Hematopoietic multipotent progenitor cell (in vitro differentiated cells): ENCODE results near the gene STPG4. TPM values are rescaled to one million over a fixed set of nuclear protein-coding genes. Genes with fewer than 3 reads are reported as not detected.
A peak's percentile ranks its signal among the peaks of the same experiment; 100 is the strongest.
"Not testable (repeated sequence)": the region's sequence is repeated elsewhere in the genome, so short reads cannot be mapped to it uniquely, and the experiment has no call there.

Experiments used
- DNase-seq, 3 donors: peaks; one replicate each; pipeline ENCODE4 v3.0.0-alpha.2; 2011 to 2015; ENCODE audit warnings: low read depth in 2 of 3, low spot score in 2 of 3
- total RNA-seq: library from RNA; depleted of rRNA; stranded (reverse); fragments of >200 nt; gene quantifications from one replicate; pipeline ENCODE4 v1.2.3, GENCODE V29; 2012

Gene STPG4, protein sequence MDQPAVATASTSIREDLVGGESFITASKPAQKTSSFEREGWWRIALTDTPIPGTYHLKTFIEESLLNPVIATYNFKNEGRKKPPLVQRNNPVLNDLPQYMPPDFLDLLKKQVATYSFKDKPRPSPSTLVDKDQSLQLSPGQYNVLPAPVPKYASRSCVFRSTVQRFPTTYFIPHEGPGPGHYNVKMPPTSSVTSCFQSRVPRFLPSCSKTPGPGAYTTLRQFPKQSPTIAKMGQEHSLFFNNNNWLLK
- not detected for total RNA-seq

DNA sequence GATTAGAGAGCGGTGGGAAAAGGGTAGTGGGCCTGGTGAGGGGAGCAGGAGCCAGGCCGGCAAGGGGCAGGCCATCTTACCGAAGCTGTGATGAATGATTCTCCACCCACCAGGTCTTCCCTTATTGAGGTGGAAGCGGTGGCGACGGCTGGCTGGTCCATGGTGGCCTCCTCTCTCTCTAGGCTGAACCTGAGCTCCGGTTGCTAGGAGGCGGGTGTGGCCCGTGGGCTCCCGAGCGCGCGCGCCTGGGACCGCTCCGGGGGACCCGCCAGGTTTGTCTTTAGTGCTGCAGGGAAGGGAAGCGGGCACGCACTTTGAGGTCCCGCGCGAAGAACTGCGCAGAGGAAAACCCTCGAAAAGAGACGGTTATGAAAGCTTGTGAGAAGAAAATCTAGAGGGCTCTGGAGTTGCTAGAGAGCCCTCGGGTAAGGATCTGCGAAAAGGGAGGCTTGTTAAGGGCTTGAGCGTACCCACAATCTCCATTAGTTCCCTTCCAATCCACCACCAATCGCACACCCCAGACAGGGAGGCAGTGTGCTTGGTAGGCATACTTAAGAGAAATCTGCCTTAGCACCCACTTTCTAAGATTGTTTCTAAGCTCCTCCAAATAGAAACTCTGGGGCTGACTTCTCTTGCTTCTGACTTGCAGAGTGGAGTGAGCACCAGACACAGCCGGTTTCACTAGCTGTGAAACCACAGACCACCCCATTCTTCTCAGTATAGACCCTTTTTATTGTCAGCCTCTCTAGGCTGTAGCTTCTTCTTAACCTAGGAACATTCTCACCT, at the start of gene STPG4:
Gene STPG4, minus strand, starts transcription at position 218 of the 786 bp plus-strand sequence. Its CDS starts 57 bp downstream, at position 161.
- no peak for DNase-seq

DNA sequence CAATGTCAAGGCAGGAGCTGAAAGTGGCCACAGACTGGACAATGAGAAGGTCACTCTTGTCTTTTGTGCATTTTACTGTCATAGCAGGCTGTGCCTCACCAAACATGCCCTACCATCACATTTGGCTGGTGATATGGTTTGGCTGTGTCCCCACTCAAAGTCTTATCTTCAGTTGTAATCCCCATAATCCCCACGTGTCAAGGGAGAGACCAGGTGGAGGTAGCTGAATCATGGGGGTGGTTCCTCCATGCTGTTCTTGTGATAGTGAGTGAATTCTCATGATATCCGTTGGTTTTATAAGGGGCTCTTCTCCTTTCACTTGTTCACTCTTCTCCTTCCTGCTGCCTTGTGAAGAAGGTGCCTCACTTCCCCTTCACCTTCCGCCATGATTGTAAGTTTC, 49.6 kb upstream of the STPG4 start:
- DNase-seq = no peak

DNA sequence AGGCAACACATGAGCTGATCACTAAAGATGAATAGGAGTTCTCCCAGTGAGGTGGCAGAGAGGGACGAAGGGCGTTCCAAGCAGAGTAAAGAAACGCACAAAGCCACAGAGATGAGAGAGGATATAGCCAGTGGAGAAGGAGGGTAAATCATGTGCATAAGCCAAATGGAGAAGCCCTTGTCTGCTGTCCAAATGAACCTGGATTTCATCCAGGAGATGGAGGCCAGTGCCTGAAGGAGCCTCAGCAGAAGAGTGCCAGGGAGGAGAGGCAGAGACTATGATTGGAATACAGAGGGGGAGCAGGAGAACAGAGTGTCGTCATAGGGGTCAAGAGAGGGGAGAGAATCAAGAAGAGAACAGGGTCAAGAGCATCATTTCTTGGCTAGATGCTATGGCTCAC, 48.9 kb upstream of the STPG4 start:
- no peak for DNase-seq

DNA sequence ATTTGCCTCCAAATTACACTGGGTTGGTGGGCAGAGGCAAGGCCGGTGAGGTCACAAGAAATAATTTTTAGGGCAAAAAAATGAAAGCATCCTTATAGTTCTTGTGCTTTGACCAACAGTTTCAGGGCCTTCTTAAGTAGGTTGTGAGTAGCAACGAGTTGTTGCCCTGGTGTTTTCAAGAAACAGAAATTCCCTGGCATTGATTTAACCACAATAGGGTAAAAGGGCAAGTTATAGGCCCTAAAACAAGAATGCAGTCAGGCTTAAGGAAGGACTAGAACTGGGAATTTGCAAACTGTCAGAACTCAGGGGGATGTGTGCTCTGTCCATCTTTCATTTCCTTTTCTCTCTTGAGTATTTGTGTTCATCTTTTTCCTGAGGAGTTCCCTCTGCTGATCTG, 46.1 kb upstream of the STPG4 start:
- DNase-seq = no peak

DNA sequence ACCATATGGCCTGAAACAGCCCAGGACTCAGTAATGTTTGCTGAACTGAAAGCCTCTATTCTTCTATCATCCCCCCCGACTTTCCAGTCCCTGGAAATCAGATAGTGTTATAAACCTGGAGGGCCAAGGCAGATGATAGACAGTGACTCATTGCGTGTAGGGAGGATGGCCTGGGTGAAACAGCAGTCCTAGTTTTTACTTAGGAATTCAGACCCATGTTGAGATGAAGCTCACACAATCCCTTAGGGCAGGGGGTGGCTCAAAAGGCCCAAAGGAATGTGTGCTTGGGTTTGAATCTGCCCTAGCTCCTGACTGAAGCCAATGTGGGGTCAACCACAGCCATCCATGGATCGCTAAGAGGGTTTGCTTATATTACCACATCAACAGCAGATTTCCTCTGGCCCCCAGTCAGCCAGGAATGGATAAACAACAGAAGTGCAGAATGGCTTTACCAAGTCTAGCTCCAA, 43.9 kb upstream of the STPG4 start:
- DNase-seq = no peak

DNA sequence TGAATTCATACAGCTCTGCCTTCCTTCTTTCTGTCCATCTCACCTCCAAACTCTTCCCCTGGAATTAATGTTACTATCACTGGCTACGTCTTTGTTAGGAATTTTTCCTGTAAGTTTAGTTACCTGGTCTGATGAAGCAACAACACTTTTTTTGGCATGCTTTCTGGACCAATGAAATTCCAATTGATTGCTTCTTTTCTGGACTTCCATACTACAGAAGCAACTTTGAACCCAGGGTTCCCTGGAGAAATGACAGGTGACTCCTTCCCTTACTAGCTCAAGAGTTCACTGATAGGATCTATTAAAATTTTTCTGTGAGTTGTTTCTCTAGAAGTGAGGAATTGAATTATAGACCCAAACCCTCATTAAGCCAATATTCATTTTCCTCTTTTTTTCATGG, 41.4 kb upstream of the STPG4 start:
- DNase-seq = no peak

DNA sequence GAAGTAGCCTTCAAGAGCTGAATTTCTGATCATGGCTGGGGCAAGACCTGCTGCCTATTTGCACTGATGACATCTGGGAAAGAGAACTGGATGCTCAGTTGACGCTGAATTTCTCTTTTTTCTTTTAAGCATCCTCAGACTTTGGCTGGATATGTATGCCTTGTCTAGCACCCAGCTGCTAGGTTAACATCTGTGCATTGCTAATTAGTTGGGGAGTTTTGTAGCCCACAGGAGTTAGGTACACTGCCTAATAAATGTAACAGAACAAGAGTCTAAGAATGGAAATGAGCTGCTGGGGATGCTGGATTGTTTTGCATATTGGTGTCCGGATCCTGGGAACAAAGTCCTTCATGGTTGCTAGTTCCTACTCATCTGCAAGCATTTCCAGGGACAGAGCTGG, 40.9 kb upstream of the STPG4 start:
- DNase-seq = no peak

DNA sequence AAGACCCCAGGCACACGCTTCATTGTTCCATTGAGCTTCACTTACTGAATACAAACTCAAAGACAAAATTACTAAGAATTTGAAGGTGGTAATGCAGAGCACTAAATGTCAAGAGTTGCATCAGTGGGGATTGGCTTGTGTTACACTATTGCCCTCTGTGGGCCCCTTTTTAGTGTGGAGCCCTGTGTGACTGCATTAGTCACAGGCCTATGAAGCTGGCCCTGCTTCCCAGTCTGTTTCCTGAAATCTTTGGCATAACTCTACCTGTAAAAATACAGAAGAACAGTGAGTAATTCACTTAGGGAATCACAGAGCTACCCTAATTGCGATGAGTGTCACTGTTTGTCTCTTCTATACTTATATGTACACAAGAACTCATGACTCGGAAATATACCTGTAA, 40.0 kb upstream of the STPG4 start:
- no peak for DNase-seq

DNA sequence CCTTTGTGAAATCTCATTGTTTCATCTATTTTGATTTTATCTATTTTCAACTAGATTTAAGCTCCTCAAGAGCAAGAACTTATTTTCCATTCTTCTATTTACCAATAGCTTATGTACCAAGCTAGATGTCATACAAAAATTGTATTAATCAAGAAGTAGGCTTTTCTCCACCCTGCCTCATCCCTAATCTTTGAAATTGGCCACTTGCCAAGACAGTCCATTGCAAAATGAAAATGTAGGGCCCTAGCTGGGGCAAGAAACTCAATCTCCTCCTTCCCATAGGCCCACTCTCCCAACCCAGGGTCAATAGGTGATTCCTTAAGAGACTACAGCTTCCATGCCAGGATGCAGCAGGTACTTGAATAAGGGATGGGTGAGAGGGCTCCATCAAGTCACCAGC, 39.3 kb upstream of the STPG4 start:
- no peak for DNase-seq

DNA sequence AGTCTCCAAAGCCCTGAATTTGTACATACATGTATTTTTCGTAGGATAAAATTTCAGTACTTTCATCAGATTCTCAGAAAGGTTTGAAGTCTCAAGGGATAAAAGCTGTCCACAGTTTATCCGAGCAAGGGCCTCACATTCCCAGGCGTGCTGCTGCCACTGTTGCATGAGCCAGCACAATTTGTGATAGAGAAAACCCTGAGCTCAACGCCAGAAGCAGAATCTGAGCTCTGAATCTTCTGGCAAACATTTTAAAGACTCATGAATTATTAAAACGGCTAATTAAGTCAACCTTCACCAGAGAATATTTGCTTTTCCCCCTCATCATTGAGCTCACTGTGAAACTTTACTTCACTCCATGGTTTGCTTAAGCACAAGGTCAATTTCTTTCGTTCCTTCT, 38.5 kb upstream of the STPG4 start:
- no peak for DNase-seq

DNA sequence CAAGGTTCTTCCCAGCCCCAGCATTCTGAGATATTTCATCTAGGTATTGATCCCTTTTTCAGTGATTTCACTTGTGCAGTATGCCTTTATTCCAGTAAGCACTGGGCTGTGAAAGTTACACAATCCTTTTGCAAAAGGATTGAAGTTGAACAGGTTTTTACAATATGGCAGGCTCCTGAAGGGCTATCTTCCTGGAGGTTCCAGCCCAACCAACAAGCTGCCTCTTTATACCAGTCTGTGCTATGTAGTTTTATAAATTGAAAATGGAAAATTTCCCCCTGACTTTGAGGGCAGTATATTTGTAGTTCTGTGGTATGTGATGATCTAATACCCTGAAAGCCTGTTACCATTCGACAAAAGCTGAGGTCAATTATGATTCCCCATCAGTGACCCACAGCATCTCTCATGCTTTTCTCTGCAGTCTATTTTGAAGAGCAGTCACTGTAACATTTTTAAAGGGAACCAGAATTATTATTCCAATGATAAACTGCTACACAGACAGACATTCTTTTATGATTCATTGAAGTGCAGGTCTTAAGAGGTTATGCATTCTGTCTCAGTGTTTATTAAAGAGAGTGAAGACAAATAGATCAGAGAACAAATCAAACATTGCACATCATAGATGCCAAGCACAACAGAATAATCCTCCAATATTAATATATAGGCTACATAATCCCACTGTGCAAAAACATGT, 35.2 kb upstream of the STPG4 start:
- no peak for DNase-seq

DNA sequence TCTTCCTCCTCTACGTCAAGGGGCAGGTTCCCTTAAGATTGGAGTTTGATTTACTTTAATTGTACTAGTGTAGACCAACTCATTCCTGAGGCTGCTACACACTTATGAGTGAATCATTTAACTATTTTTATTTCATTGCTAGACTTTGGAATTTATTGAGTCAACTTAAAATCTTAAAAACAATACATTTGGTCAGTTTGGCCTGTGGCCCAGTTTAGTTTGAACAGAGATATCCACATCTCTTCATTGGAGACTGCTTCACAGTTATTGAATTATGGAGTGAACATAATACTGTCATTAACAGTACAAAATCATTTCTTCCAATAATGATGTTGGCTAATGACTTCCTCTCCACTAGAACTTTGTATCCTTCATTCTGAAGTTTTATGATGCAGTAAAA, 34.5 kb upstream of the STPG4 start:
- DNase-seq = no peak

DNA sequence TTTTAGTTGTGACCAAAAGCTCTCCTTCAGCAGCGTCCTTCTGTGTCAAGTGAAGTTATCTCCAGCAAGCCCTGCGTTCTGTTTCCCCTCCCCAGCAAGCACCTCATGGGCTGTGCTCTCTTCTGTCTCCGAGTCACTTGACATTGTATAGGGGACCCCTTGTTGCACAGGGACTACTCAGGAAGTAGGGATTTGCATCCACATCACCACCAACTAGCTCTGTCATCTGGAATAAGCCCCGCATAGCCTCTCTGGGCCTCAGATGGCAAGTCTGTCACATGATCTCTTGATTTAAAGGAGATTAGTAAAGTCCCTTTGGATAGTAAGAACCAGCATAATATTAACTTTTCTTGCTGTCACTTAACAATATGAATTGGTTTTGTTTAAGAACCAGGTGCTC, 32.0 kb upstream of the STPG4 start:
- DNase-seq = no peak

DNA sequence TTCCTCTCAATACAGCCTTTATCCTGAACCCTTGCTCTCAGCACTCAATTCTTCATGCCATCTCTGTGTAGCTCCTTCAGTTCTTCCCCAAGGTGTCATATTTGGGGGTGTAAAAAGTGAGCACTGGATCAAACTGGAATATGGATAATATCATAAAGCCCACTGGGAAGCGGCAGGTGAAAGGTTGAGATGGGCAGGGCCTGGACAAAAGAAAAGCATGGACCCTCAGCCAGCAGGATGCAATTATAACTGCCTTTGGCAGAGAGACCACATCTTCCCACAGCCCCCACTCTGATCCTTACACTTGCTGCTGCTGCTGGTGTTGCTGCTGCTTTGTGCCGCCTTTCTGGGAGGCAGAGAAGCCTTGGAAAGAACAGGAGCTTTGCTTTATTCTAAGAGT, 31.2 kb upstream of the STPG4 start:
- DNase-seq = no peak

DNA sequence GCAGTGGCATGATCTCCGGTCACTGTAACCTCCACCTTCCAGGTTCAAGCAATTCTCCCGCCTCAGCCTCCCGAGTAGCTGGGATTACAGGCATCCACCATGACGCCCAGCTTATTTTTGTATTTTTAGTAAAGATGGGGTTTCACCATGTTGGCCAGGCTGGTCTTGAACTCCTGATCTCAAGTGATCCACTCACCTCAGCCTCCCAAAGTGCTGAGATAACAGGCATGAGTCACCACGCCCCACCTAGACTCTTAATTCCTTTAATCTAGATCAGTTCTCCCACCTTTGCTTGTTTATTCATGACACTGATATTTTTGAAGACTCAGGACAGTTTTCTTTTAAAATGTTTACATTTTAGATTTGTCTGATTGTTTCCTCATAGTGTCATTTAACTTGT, 30.0 kb upstream of the STPG4 start:
- DNase-seq = not testable (repeated sequence)

DNA sequence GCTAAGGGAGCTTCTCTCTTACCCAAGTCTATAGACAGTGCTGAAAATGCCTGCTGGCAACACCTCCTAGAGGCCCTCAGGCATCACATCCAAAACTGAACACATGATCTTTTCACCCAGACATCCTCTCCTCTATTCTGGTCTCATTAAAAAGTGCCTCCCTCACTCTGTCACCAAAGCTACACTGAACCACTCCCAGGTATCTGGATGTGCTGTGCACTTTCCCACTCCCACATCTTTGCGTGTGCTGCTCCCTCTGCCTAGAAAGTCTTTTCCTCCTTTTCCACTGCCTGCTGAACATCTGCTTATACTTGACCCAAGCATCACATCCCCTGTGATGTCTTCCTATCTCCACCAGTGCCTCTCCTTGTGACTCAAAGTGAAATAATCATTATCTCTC, 26.1 kb upstream of the STPG4 start:
- no peak for DNase-seq

DNA sequence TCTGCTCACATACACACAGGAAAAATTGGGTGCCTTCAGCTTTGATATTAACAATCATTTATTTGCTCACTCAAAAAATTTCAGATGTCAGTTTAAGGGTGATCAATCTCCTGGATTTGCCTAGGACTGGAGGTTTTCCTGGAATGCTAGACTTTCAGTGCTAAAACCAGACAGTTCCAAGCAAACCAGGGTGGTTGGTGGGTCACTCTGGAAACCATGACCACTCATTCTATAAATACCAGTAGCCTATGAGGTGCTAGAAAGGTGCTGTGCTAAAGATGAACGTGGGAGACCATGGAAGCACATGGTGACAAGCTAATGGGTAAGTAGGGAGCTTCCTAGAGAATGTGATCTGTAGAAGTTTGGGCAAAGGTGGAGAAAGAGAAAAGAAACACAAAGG, 25.4 kb upstream of the STPG4 start:
- DNase-seq = no peak

DNA sequence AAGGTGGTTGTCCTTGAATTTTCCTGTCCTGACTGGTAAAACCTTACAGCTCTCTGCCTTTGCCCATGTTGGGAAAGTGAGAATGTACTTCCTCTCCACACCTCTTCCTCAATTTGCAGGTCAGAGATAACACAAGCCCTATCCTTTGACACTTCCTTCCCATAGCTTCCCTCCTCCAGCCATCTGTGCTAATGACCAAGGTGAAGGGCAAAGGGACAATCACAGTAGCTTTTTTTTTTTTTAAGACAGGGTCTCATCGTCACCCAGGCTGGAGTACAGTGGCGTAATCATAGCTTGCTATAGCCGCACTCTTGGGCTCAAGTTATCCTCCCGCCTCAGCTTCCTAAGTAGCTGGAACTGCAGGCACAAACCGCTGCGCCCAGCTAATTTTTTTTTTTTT, 24.3 kb upstream of the STPG4 start:
- peak in 2 of 3 donors; percentile 29 to 39 for DNase-seq

DNA sequence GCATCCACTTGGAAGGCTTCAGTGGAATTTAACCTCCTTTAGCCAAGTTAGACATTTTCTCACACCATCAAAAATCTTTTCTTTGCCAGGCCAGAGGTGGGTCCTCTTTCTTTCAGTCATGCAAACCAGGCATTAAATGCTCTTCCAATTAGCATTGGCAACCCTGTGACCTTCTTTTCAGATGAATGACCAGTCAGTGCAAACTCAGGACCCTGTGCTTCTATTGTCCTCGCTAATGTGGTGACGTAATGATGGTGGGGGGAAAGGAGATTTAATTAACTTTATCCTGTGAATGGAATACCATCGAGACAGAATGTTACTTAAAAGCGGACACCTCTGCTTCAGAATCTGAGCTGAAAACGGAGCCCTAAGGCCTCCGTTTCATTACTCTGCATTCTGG, 23.2 kb upstream of the STPG4 start:
- DNase-seq = no peak

DNA sequence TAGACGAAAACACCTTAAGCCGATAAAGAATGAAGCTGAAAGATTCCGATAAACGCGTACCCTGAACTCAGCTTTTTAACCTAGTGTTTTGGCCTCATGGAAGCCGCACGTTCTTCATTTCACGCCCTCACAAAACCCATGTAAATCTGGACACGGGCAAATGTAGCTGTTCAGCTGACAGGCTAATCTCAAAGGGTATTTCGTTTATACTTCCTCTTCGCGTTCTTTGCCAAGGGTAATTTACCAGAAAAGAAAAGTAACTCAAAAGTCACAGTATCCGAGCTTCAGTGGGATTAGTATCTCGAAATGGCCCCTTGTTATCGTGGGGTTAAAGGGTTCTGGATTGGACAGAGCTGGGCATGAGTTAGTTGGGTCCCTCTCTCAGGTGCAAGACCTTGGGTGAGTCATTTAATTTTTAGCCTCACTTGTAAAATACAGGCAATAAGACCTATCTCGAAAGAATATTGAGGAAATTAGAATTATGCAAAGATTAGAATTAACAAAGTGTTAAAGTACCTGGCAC, 22.0 kb upstream of the STPG4 start:
- peak in 1 of 3 donors; percentile 78 for DNase-seq

DNA sequence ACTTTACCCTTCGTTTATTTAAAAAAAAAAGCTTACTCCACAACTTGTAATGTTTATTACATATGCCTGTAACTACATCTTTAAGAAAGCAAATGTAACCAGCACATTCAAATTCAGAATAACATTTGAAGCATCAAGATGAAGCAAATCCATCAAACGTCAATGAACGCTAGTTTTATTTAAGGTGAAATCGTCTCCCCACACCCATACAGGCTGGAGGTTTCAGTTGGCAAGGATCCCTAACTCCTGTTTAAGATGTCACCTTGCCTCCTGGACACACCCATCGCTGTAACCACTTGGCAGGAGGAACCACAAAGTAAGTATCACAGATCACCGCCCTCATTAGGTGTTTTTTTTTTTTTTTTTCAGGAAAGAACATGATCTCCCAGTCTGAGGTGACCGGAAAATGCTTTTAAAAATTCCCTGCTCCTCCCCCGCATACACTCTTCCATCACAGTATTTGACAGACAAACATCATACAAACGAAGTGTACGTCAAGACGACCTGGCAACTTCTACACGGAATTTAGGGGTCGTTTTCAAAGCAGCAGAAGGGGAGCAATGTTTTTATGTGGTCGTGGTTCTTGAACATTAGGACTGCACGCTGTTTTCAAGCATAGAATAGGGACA, 19.7 kb upstream of the STPG4 start:
- peak; percentile 17 to 42 (median 27) for DNase-seq
